GM12864 (cell line): ENCODE data around the gene C1orf21.

Experiments
- DNase-seq: peaks from one replicate; pipeline ENCODE4 v3.0.0-alpha.2; 2011; ENCODE audit warnings: low read depth
- H3K4me3 ChIP-seq: 2 replicates; pipeline ENCODE4 v1.5.1; 2011; ENCODE audit warnings: mild to moderate bottlenecking, low read depth, low read length, control low read depth
- TF ChIP-seq, protein P1 (sequence below): IDR thresholded peaks from 2 replicates; pipeline ENCODE4 v1.5.1; 2011; ENCODE audit warnings: low read depth, mild to moderate bottlenecking, moderate library complexity, low read length, control low read depth, inconsistent platforms; ENCODE audit errors: missing control alignments

Gene C1orf21

GRCh38 chr1:184504955-184505338, 118.1 kb downstream of the C1orf21 start:
- no peak overlapping the region for H3K4me3 ChIP-seq
- TF ChIP-seq, protein P1, sequence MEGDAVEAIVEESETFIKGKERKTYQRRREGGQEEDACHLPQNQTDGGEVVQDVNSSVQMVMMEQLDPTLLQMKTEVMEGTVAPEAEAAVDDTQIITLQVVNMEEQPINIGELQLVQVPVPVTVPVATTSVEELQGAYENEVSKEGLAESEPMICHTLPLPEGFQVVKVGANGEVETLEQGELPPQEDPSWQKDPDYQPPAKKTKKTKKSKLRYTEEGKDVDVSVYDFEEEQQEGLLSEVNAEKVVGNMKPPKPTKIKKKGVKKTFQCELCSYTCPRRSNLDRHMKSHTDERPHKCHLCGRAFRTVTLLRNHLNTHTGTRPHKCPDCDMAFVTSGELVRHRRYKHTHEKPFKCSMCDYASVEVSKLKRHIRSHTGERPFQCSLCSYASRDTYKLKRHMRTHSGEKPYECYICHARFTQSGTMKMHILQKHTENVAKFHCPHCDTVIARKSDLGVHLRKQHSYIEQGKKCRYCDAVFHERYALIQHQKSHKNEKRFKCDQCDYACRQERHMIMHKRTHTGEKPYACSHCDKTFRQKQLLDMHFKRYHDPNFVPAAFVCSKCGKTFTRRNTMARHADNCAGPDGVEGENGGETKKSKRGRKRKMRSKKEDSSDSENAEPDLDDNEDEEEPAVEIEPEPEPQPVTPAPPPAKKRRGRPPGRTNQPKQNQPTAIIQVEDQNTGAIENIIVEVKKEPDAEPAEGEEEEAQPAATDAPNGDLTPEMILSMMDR: no peak
- no peak for DNase-seq

- no peak overlapping the region for H3K4me3 ChIP-seq
- TF ChIP-seq, protein P1: no peak
- no peak for DNase-seq
These were observed 119.7 kb downstream of the C1orf21 start for GRCh38 chr1:184506481-184506880.

DNA sequence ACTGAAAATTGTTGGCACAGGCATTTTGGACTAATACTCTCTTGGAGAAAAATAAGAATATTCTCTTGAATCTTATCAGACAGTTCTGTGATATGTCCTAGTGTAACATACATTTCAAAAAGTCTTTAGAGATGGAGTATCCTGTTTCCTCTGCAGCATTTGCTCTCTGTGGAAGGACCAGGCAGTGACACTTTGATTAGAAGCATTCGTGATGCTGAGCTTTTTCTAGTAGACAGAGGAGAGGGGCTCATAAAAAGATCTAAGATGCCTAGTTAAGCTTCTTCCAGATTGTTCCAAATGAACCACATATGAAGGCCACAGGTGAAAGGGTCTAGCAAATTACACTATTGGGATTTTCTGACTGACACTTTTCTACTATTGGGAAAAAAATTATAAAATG, 120.3 kb downstream of the C1orf21 start:
- no peak for DNase-seq
- TF ChIP-seq, protein P1: no peak
- H3K4me3 ChIP-seq: no peak overlapping the region

DNA sequence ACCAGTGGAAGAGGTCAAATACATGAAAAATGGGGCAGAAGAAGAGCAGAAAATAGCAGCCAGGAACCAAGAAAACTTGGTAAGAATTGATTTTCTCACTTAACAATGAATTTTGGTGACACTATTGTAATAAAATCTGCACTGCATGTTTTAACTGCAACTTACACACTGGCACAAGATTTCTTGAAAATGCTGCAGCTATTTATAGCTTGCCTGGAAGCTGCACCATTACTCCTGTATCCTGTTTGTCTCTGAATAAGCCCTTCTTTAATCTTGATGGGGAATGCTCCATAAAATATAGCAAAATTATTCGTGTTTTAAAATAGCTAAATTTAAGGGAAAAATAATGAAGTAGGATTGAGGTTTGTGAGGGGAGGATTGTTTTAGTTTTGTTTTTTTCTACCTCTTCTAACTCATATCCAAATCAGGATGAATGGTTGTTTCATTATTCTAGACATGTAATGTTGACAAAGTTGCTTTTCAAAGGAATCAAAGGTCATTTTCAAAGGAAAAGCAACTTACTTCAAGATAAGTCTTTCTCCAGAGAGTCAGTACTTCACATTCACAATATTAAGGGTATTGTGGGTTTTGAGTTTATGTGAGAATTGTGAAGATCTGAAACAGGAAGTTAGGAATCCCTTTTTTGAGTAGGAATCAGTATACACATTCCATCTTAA, 120.9 kb downstream of the C1orf21 start:
- TF ChIP-seq, protein P1: no peak
- no peak for DNase-seq

DNA sequence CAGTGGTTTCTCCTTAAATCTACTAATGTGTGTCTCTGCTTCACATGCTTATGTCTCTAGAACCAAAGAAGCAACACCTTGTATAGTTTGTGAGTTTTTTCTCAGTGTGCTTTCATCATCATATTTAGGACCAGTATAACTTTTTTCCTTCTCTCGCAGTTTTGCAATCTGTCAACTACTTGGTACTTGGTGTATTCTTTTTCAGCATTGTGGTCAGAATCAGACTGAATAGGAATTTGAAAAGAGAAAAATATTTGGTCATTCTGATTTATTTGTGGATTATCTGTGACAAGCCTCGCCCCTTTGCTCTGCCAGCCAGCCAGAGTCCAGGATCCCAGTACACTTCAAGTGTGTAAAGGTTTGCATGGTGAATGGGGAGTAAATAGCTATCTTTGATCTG, 122.3 kb downstream of the C1orf21 start:
- H3K4me3 ChIP-seq: no peak overlapping the region
- no peak for DNase-seq
- TF ChIP-seq, protein P1: no peak

More for the DNA sequence above, 120.9 kb downstream of the C1orf21 start:
- no peak overlapping the region for H3K4me3 ChIP-seq

DNA sequence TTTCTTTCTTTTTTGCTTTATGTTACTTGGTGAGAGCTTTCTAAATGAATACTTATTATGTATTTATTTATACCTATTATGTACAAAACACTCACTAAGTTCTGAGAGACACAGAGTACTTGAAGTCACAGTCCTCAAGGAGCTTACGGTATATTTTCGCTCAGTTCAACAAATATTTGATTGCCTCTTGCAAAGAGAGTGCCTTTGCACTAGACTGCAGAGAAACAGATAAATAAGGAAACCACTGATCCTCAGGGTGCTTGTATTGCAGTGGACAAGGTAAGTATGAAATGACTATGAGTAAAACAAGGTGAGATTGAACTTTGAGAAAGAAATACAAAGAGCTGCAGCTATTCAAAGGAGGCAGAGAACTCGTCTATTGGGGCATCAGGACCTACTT, 123.3 kb downstream of the C1orf21 start:
- DNase-seq: no peak
- no peak overlapping the region for H3K4me3 ChIP-seq
- TF ChIP-seq, protein P1: no peak

GRCh38 chr1:184512724-184513123, 125.9 kb downstream of the C1orf21 start:
- H3K4me3 ChIP-seq: no peak overlapping the region
- TF ChIP-seq, protein P1: no peak
- no peak for DNase-seq
